ENCODE measurements around the gene KIFBP.

KIFBP gene

DNA sequence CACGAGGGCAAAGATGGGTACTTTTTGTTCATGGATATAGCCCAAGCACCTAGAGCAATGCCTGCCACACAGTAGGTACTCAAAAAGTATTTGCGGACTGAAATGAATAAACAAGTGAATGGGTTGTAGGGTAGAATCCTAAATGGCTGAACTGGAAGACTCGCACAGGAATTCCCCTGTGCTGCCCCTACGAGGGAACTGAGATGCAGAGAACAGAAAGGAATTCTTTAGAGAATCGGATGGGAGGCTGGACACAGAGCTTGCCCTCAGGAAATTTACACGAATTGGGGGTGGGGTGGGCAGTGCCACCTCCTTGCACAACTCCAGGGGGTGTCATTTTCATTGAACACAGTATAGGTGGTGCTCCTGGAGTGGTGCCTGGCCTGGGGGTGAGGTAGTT, 64.1 kb downstream of the KIFBP start:
- no peak for DNase-seq

DNA sequence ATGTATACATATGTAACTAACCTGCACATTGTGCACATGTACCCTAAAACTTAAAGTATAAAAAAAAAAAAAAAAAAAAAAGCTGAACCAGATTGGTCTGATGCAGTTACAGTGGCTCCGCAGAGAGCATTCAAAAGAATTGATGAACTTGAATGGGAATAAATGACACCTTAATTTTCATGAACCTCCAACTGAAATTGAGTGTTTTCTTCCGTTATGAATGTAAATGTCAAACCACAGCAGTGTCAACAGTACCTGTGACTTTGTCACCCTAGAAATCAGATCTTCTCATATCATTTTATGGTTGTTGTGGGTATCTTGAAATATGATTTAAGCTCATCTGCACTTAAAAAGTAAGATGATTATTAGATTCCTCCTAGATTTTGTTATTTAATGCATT, 66.6 kb downstream of the KIFBP start:
- DNase-seq = no peak

DNA sequence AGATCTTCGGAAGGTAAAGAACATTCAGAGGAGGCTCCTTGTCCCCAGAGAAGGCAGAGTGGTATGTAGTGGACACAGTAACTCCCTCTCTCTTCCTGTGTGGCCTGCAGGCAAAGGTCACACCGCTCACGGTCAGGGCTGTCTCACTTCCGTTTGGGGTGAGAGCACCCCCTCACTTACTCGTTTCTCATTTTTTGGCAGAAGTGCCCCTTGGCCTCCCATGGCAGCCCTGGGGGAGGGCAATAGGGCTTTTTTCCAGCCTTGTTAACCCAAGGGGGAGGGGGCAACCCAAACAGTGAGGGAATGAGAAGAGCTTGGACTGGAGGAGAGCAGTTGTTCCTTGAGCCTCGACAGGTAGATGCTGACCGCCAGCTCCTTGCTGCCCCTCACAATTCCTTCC, 67.5 kb downstream of the KIFBP start:
- no peak for DNase-seq

DNA sequence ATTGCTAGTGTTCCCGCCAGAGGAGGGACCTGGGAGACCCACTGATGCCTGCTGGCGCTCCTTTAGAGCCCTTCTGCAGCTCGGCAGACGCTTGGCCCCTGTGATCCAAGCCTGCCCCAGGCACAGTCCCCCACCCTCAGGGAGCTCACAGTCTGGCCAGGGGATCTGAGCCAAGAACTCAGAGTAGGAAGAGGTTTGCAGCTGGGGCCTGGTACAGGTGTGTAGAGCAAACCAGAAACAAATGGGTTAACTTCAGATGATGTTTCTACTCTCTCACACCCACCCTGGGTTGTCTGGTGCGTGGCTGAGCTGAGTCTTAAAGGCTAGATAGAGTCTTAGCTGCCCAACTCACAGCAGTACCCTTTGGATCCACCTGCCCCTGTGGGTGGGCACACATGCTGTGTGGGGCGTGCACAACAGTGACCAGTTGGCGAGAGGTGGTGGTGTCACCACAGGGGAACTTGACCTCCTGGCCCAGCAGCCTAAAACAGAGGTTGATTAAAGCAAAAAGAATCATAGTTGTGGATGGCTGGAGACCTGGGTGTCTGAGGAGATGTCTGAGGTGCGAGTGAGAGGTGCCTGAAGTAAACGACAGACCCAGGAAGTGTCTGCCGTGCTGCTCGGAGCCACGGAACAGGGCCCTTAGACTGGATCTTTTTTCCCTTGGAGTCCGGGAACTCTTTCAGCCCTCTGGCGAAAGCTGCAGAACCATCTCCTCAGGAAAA, 68.1 kb downstream of the KIFBP start:
- DNase-seq = no peak

DNA sequence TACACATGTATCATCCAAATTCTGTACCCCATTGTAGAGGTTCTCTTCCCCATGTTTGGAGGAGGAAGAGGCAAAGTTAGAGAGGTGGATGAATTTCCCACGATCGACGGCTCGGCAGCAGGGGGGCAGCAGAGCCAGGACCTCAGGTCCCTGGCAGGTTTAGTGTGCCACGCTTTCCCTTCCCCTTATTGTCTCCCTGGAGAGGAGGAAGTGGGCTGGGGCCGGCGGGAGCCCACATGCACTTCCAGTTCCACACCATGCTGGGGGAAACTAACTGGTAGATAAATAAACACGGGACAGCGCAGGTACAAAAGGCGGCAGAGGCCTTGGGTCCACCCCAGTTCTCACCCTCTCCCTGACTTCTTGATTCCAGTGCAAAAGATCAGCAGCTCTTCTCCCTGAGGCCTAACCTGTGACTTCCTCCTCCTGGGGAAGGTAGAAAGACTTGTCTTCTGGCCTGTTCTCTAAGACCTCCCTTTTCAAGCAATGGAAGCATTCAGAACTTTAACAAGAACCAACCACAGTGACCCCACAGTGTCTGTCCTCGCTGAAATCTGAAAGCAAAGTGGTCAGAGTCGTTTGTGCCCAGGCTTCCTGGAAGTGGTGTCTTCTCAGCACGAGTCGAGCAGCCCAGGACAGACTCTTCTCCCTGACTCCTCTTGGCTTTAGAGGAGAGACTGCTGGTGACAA, 68.8 kb downstream of the KIFBP start:
- peak; percentile 22 for DNase-seq

DNA sequence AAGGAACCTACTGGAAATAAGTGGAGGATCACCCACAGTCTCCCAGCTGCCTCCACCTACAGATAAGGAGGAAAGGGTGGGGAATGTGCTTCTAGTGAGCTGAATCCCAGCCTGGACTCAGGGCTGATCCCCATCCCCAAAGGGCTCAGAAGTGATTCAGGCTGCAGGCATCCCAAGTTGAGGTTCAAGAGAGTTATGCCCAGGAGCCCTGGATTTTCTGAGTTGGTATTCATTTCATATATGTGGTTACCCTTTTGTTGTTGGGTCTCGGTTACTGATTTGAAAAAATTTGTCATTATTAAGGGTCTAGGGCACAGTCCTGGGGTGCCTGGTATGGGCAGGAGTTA, 69.3 kb downstream of the KIFBP start:
- no peak for DNase-seq

DNA sequence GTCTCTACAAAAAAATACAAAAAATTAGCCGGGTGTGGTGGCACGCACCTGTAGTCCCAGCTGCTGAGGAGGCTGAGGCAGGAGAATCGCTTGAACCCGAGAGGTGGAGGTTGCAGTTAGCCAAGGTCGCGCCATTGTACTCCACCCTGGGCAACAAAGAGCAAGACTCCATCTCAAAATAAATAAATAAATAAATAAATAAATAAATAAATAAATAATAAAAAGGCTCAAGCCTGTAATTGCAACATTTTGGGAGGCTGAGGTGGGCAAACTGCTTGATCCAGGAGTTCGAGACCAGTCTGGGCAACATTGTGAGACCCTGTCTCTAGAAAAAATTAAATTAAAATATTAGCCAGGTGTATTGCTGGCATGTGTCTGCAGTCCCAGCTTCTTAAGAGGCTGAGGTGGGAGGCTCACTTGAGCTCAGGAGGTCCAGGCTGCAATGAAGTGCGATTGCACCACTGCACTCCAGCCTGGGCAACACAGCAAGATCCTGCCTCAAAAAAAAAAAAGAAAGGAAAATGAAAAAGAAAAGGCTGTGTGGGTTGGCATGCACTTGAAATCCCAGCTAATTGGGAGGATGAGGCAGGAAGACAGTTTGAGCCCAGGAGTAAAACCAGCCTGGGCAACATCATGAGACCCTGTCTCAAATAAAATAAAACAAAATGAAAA, 71.7 kb downstream of the KIFBP start:
- no peak for DNase-seq

DNA sequence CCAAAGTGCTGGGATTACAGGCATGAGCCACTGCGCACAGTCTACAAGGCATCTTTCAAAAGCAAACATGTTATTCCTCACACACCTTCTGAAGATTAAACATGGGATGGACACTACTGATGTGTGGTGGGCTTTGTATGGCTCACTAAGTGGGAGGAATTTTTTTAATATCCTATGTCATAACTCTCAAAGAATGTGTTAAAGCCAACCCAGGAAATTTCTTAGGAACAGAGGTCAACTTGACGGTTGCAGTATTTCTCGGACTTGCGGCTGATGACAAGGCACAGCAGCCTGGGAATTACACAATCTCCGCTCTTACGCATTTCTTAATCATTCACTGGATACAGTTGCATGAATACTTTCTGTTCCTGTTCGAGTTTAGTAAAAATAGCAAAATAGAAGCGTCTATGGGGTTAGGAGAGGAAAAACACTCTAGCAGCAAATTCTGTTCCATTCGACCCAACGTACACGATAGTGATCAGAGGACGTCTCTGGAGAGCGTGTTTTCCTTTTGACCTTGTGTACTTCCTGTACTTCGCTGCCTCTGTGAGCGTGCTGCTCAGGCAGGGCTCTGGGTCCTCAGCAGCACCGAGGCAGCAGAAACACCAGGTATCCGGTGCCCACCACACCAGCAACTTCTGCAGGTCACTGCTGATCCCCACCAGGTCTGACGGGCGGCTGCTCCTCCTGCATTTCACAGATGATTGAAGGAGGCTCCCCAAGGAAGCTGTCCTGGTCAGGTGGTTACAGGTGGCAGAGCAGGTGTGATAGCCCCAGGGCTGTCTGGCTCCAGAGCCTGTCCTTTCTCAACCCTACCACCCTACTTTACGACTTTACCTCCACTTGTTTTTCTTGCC, 72.9 kb downstream of the KIFBP start:
- DNase-seq = peak; percentile 61

DNA sequence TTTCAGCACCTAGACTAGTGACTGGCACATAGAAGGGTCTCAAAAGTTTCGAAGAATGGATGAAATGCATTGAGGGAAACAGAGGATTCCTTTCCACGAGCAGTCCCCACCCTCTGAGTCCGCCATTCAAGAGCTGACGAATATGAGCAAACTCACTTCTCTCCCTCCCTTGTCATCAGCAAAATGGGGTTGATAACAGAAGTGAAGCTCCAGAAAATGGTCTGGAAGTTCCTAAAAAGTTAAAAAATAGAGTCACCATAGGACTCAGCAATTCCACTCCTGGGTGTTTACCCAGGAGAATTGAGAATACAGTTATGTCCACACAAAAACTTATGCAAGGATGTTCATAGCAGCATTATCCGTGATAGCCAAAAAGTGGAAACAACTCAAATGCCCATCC, 74.3 kb downstream of the KIFBP start:
- no peak for DNase-seq

DNA sequence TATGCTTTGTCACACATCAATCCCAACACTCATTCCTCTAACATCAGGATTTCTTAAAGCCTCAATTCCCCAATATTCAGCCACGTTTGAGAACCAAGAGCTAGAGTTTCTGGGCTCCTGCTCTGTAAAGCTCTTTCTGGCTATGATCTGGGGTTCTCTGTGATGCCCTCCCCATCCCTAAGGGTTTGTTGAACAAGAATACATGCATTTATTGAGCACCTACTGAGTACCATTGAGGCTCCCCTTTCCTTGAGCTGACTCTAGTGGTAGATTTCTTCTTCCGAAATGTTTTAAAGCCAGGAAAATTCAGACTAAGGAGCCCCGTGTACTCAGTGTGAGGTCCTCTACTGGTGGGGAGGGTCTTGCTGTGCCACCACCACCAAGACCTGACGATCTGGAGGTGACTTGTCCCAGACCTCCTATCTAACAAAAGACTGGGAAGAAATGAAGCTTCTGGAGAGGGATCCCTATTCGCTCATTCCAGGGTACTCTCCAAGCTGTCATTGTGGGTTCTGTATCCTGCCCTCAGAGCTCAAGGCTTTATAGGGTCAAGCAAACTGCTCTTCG, 76.2 kb downstream of the KIFBP start:
- DNase-seq = no peak

DNA sequence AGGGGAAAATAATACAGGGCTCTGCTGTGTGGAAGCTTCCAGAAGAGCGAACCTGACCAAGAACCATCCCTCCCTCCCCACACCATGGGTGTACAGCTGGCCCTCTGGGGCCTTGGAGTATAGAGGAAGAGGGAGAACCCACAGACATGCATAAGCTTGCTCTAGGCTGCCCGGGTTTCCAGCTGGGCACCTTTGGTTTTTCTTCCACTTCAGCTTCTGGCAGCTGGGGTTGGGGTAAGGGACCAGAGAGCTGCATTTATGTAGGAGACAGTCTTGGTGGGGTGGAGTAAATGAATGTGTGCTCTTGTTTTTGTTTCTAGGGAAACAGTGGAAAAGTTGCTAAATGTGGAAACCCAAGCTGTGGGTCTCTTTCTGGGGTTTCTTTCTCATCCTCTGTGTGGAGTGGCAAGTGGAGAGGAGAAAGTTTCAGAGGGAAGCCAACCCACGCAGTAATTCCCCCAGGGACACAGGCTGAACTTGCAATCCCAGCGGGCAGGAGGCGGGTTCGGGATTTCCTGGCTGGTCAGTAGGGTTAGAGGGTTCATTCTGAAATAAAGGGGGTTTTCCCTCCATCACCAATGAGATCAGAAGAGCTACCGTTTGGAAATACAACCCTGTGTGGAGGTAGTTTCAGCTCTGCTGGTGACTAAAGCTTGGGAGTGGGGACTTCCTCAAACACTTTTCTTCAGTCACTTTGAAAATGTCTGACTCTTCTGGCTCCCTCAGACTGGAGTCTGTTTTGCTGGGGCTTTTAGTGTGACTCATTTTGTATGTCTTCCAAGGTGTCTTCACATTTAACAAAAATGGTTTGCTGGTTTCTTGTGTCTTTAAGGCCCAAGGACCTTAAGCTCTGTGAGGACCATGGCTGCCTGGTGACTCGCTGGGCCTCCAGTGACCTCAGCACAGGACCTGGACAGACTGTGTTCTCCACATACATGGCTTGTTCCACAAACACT, 77.1 kb downstream of the KIFBP start:
- peak; percentile 15 for DNase-seq

Data from CD4-positive, alpha-beta T cell treated with Interleukin-17A for 4 hours (primary cell).